Measurements from ENCODE around the gene NEURL1.

The NEURL1 gene, protein sequence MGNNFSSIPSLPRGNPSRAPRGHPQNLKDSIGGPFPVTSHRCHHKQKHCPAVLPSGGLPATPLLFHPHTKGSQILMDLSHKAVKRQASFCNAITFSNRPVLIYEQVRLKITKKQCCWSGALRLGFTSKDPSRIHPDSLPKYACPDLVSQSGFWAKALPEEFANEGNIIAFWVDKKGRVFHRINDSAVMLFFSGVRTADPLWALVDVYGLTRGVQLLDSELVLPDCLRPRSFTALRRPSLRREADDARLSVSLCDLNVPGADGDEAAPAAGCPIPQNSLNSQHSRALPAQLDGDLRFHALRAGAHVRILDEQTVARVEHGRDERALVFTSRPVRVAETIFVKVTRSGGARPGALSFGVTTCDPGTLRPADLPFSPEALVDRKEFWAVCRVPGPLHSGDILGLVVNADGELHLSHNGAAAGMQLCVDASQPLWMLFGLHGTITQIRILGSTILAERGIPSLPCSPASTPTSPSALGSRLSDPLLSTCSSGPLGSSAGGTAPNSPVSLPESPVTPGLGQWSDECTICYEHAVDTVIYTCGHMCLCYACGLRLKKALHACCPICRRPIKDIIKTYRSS

DNA sequence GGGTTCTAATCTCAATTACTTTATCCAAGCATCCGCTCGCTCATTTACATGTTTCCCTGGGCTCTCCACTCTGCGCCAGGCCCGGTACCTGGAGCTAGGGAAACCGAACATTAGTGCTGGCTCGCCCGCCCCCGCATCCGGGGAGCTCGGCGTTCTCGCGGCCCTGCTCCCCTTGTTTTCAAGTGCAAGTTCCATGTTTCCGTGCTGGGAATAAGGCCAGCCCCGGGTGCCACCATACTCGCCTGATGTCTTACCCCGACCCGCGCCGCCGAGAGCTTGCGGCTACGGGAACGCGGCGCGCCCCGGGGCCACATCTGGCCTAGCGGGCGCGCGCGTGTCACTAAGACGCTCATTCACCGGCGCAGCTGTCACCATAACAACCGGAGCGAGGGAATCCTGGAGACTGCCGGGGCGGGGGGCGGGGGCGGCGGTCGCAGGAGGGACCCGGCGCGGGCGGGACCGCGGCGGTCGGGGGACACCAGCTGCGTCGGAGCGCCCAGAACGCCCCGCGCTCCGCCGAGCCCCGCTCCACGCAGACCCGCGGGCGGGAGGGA, at the start of gene NEURL1:
NEURL1 (plus strand) TSS at position 344 of the 554 bp plus-strand sequence. CDS start 683 bp downstream, outside the sequence.
- DNase-seq, result no peak

DNA sequence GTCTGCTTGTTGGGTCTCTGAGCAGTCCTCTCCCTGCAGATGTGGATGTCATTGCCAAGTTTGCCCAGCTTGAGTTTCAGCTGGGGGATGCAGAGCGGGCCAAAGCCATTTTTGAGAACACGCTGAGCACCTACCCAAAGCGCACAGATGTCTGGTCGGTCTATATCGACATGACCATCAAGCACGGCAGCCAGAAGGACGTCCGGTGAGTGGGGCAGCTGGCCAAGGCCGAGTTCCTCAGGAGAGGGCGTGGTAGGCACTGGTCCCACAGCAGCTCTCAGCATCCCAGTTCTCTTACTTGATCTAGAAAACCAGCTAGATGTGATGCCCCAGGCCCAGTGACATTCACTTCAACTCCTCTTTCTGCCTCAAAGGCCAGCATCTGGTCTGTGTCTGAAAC, 49.0 kb upstream of the NEURL1 start:
- DNase-seq, result no peak

GRCh38 chr10:103445366-103445765, 48.1 kb upstream of the NEURL1 start:
- DNase-seq, result no peak

- no peak for DNase-seq
These were observed 47.5 kb upstream of the NEURL1 start for GRCh38 chr10:103445767-103446567.

DNA sequence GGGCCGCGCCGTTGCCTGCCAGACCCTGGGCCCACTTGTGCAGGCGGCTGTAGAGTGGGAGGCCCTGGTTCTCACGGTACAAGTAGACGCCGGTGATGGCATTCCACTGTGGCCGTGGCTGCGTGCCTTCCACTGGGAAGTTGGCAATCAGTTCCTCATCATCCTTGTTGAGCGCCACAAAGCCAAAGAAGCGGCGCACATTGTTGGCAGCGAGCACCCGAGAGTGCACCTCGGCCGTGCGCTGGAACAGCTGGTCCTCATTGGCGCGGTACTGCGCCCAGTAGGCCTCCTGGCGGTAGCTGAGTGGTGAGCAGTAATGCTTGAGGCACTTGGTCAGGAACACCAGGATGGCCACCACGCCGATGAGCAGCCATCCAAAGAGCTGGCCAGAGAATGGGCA, 46.3 kb upstream of the NEURL1 start:
- no peak for DNase-seq

DNA sequence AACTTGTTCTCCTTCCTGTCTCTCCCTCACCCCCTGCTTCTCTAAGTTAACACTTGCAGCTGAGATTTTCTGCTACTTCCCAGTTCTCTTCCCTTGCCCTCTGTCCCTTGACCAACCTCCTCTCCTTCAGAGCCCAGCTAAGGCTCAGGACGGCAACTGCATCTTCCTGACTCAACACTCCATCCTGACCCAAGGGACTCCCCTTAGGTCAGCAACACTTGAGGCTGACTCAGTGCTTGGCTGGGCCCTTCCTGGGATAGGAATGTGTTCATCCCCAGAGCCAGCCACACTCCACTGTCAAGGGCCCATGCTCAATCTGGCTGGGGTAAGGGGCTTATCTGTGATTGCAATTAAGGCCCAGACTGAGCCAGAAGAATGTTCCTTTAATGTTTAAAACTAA, 44.8 kb upstream of the NEURL1 start:
- peak; percentile 4 for DNase-seq

DNA sequence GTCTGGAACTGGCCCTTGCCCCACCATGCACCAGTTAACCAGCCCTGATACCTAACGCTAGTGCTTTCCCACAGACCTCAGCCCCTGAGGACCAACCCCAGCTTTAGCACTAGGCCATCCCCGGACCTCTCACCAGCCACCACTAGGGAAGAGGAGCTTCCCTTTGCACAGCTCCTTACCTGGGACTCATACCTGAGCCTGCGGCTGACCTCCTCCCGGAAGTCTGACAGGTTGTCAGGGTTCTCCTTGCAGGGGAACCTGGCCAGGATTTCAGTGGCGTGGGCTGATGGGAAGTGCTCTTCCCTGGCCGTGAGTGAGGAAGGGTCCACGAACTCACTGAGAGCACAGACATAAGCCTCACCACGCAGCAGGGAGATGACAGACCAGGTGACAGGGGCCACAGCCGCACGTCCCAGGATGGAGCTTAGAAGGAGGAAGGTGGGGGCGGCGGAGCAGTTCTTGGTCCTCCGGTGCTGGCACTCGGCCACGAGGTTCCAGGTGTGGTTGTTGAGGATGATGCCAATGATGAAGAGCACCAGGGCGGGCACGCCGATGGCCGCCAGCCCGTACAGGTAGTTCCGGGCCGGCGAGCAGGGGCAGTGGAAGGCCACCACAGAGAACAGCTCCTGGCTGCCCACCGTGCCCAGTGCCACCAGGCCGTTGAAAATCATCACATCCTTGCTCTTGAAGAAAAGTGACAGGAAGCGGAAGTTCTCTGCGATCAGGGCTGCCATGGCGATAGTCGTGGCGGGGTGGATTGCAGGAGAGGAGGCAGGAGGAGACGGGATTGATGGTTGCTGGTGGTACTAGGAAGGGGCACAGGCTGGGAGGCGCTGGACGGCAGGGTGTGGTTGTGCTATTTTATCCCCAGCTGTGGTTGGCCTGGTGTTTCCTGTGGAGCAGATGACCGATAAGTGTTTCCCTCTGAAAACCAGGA, 44.0 kb upstream of the NEURL1 start:
- no peak for DNase-seq

DNA sequence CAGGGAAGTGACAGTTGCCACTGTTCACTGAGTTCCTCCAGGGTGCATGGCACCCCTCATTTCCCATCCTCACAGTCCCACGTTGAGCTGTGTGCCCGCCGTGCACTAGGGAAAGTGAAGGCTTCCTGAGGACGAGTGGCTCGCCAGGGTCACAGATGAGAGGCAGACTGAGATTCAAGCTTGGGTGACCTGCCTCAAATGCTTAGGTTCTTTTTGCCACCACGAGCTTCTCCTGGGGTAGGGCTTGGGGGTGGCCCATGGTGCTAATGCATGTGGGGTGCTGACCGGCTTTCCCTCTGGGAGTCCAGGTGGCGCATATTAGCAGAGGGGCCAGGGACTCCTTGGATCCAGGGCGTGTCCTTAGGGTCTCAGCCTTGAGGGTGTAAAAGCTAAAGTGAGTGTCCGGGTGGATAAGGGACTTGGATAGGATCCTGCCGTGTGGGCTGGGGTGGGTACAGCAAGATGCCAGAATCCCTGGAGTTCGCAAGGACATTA, 43.3 kb upstream of the NEURL1 start:
- no peak for DNase-seq

DNA sequence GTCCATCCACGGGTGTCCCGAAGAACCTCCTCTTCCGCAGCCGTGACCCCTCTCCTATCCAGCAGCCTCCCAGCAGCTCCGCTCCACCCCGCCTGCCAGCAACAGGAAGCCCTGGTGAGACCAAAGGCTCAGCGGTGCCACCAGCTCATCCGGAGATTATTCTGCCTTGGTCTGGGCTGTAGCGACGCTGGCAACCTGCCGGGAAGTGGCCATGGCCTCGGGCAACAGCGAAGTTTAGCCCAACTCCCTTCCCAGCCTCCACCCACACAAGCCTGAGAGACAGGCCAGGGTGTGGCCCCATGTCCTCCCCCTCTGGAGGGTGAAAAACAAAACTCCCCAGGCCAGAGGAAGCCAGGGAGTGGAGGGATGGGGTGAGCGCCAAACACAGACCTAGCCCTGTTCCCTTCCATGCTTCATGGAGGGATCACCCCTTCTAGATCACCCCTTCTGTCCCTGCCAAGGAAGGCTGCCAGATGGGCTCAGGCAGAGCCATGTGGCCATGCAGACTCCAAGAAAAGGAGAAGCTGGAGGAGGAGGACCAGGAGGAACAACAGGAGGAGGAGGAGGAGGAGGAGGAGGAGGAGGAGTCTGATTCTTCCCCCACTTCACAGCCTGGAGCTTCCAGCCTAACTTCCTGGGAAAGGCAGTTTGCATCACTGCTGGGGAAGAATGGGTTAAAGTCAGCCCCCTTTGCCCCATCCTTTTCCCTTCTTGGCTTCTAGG, 42.3 kb upstream of the NEURL1 start:
- no peak for DNase-seq

- DNase-seq, result no peak
These were observed 41.5 kb upstream of the NEURL1 start, which contains the start of gene CALHM2 for GRCh38 chr10:103451831-103452505. TSS of gene CALHM2 (minus strand) at chr10:103452370. CDS start at chr10:103449941, 2,429 bp downstream.

DNA sequence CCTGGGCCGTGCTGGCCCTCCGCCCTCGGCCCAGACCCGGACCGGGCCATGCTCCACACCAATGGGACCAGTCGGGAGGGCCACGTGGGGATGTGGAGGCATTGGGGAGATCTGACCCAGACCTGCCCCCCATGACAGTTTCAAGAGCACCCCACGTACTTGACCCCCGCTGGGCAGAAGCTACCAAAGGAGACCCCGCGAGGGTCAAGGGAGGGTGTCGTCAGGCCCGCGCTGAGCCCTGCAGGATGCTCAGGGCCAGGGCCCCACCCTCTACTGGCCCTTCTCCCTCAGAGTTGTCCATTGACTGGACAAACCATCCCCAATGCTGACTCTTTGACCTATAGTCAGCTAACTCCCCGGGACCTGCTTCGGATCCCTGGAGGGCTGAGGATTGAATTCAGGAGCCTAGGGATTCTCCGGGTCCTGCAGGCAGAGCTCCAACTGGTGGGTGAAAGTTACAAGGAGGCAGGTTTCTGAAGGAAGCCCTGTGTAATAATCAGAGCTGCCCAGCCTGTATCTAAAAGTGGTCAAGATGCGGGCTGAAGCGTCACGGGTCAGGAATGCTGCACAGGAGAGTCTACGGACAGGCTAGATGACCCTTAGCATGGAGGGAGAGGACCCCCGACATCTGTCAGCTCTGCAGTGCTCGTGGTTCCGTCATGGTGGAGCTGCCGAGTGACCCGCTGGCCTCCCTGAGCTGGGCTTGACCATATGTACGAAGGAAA, 40.8 kb upstream of the NEURL1 start:
- DNase-seq, result no peak

GRCh38 chr10:103454026-103454425, 39.5 kb upstream of the NEURL1 start:
- no peak for DNase-seq

DNA sequence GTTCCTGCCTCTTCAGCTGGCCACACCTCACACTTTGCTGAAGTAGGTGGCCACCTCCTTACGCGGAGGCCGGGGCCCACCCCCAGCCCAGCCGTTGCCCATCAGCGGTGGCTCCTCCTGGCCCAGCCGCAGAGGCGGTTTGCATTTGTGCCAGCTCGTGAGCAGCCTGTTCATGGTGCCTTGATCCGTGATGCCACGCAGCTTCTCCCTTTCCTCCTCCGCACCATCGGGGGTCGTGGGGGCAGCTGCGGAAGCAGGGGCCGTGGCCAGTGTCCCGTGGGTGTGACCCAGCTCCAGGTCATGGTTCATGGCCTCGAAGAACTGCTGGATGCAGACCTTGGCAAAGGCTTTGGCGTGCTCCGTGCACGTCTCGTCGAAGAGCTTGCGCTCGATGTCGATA, 38.3 kb upstream of the NEURL1 start:
- no peak for DNase-seq

GRCh38 chr10:103456074-103456660, 37.3 kb upstream of the NEURL1 start:
- DNase-seq, result no peak

DNA sequence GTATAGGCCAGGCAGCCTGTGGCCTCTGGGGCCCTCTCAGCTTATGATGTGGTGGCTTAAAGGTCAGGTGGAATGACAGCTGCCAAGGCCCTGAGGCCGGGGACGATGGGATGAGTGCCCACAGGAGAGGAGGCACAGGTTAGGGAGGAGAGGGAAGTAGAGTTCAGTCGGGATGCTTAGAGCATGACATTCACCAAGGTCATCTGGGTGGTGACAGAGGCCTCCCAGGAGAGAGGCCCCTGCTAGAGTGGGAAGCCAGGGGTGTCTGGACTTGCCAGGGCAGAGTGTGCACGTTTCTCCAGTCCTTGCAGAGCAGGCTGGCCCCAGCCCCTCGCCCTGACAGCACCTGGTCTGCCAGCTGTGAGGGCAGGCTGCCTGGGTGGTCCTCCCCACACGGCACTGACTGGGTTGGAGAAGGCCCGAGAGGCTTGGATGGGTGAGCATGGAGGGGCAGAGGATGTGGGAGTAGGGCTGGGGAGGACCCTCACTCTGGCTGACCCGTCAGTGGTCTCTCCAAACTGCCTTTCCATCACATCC, 36.3 kb upstream of the NEURL1 start:
- no peak for DNase-seq

- no peak for DNase-seq
These were observed 35.5 kb upstream of the NEURL1 start for GRCh38 chr10:103457896-103458583.

GRCh38 chr10:103458720-103459119, 34.8 kb upstream of the NEURL1 start, which contains the start of gene CALHM1:
TSS of gene CALHM1 (minus strand) at chr10:103458900. CDS start at chr10:103458751, 149 bp downstream.
- no peak for DNase-seq

DNA sequence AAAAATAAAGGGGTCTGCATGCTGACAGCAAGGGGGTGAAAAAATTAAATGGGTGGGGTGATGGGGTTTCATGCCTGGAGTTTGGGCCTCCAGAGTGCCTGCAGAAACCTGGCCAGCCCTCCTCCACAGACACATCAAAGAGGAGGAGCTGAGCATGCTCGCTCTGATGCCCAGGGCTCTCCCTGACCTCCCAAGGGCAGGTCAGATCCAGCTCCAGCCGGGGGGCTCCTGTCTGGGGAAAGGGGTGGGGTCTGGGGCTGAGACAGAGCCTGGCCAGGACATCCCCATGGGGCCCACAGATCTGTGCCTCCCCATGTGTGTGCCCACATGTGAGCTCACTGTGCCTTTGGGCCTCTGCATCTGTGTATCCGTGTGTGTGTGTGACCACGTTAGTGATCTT, 33.9 kb upstream of the NEURL1 start:
- DNase-seq, result no peak

DNA sequence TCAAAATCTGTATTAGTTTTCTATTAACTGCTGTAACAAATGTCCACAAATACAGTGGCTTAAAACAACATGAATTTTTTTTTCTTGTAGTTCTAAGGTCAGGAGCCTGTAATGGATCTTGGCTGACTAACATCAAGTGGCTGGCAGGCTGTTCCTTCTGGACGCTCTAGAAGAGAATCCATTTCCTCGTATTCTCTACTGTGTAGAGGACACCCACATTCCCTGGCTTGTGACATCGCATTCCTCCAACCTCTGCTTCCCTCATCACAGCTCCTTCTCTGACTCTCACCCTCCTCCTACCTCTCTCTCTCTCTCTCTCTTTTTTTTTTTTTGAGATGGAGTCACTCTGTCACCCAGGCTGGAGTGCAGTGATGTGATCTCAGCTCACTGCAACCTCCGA, 30.0 kb upstream of the NEURL1 start:
- no peak for DNase-seq
